Stimulated activated CD8-positive, alpha-beta memory T cell treated with anti-CD3 and anti-CD28 coated beads, Interleukin-7, amount 100 ng/mL, for 4 hours (primary cell): ENCODE results near the gene MBP.

Experiments used
- DNase-seq, 2 donors: peaks; one replicate each; pipeline ENCODE4 v3.0.0-alpha.2; 2020; ENCODE audit warnings: low read depth in 2 of 2

Gene MBP

GRCh38 chr18:77049938-77050337, 82.6 kb downstream of the MBP start:
- DNase-seq = no peak

- no peak for DNase-seq
These were observed 84.7 kb downstream of the MBP start for GRCh38 chr18:77047803-77048419.

GRCh38 chr18:77046994-77047393, 85.6 kb downstream of the MBP start:
- DNase-seq = no peak

- DNase-seq = no peak
These were observed 86.2 kb downstream of the MBP start for GRCh38 chr18:77046409-77046808.

- DNase-seq = no peak
These were observed 86.9 kb downstream of the MBP start for GRCh38 chr18:77045677-77046076.

GRCh38 chr18:77044866-77045664, 87.5 kb downstream of the MBP start:
- DNase-seq = no peak

GRCh38 chr18:77043541-77044280, 88.9 kb downstream of the MBP start:
- DNase-seq = no peak

GRCh38 chr18:77042583-77042982, 90.0 kb downstream of the MBP start:
- no peak for DNase-seq

- DNase-seq = no peak
These were observed 93.1 kb downstream of the MBP start for GRCh38 chr18:77039196-77040130.

- DNase-seq = no peak
These were observed 94.3 kb downstream of the MBP start for GRCh38 chr18:77038182-77038858.

GRCh38 chr18:77037567-77037966, 95.0 kb downstream of the MBP start:
- DNase-seq = no peak

- DNase-seq = no peak
These were observed 97.0 kb downstream of the MBP start for GRCh38 chr18:77035380-77036187.

GRCh38 chr18:77033575-77033974, 99.0 kb downstream of the MBP start:
- DNase-seq = no peak

- no peak for DNase-seq
These were observed 100.3 kb downstream of the MBP start for GRCh38 chr18:77032181-77032701.

- DNase-seq = no peak
These were observed 100.9 kb downstream of the MBP start for GRCh38 chr18:77031662-77032061.

- DNase-seq = no peak
These were observed 102.4 kb downstream of the MBP start for GRCh38 chr18:77030201-77030600.

GRCh38 chr18:77025831-77026363, 106.7 kb downstream of the MBP start:
- DNase-seq = no peak

- no peak for DNase-seq
These were observed 107.5 kb downstream of the MBP start for GRCh38 chr18:77025123-77025522.

- DNase-seq = no peak
These were observed 108.1 kb downstream of the MBP start for GRCh38 chr18:77024476-77024875.
